Panc1 (cell line): ENCODE results near the gene KTN1. TPM values are rescaled to one million over a fixed set of nuclear protein-coding genes. Genes with fewer than 3 reads are reported as not detected.

Experiments
- ATAC-seq: fragments of 200-7000 bp; cut with Tn5 transposase; 2 replicates; pipeline ENCODE4 v1.9.1; 2020; ENCODE audit warnings: mild to moderate bottlenecking, moderate library complexity
- BruUV-seq: library from RNA; stranded (reverse); fragments of 400-500 nt; replicated peaks from 2 replicates; lab custom pipeline; 2021; lab: Mats Ljungman, UMichigan
- CTCF ChIA-PET: fragments of 300-600 bp; sonication (Branson Sonifier 250); formaldehyde crosslinking; loops from one replicate; lab custom pipeline; 2022; ENCODE audit warnings: antibody characterized with exemption; lab: Charles Lee
- POLR2A ChIA-PET: fragments of 300-600 bp; sonication (Branson Sonifier 250); formaldehyde crosslinking; loops from one replicate; lab custom pipeline; 2022; ENCODE audit warnings: antibody characterized with exemption; lab: Charles Lee
- DNase-seq: peaks from one replicate; pipeline ENCODE4 v3.0.0-alpha.2; 2010; ENCODE audit warnings: low read depth, low spot score
- H3K27ac ChIP-seq: 2 replicates; pipeline ENCODE4 v1.5.1; 2011; ENCODE audit warnings: mild to moderate bottlenecking, low read length, inconsistent platforms
- H3K27me3 ChIP-seq: fragments of 200-500 bp; sonication (Bioruptor generic); 2 replicates; pipeline ENCODE4 v1.6.0; 2014; ENCODE audit warnings: low read length, inconsistent platforms; ENCODE audit not compliant: control insufficient read depth, insufficient read depth
- H3K36me3 ChIP-seq: fragments of 200-500 bp; sonication (Bioruptor generic); 2 replicates; pipeline ENCODE4 v1.5.1; 2014; ENCODE audit warnings: inconsistent platforms, mild to moderate bottlenecking, low read length, moderate library complexity; ENCODE audit not compliant: control insufficient read depth, insufficient read depth
- H3K4me1 ChIP-seq: 2 replicates; pipeline ENCODE4 v1.5.1; 2011; ENCODE audit warnings: inconsistent platforms, mild to moderate bottlenecking, low read length, moderate library complexity; ENCODE audit not compliant: control insufficient read depth, insufficient read depth
- H3K4me3 ChIP-seq, 2 experiments: 2 replicates each; pipeline ENCODE4 v1.5.1; 2011 to 2012; ENCODE audit warnings: low read depth in 2 of 2, low read length in 2 of 2, mild to moderate bottlenecking in 2 of 2, inconsistent platforms in 1 of 2, moderate library complexity in 1 of 2
- H3K9me3 ChIP-seq: fragments of 200-500 bp; sonication (Bioruptor generic); 2 replicates; pipeline ENCODE4 v1.5.1; 2014; ENCODE audit warnings: low read depth, mild to moderate bottlenecking, inconsistent platforms, low read length, moderate library complexity; ENCODE audit not compliant: control insufficient read depth, insufficient read depth
- POLR2AphosphoS5 ChIP-seq: IDR thresholded peaks from 2 replicates; pipeline ENCODE4 v1.6.1; 2012; ENCODE audit warnings: mild to moderate bottlenecking, low read depth, low read length, moderate library complexity
- SIN3A ChIP-seq: IDR thresholded peaks from 2 replicates; pipeline ENCODE4 v1.6.1; 2012; ENCODE audit warnings: low read depth, mild to moderate bottlenecking, low read length, moderate library complexity, borderline replicate concordance; ENCODE audit not compliant: insufficient read depth
- TCF7L2 ChIP-seq: IDR thresholded peaks from 2 replicates; pipeline ENCODE4 v1.6.1; 2011; ENCODE audit warnings: mild to moderate bottlenecking, low read depth, low read length, inconsistent platforms
- in situ Hi-C: cut with HindIII; loops from 2 replicates; pipeline ENCODE4 v1.10.0; 2016; ENCODE audit warnings: low sequenced_read_pairs, low pct_unique_long_range_greater_than_20kb
- intact Hi-C: fragments of 100-400 bp; cut with micrococcal nuclease; formaldehyde crosslinking; loops from one replicate; pipeline ENCODE4 v1.10.0; 2022; ENCODE audit not compliant: unreplicated experiment
- total RNA-seq: library from RNA; stranded (reverse); gene quantifications from one replicate; pipeline ENCODE4 v1.2.1, GENCODE V29; 2021; ENCODE audit not compliant: unreplicated experiment
- TF ChIP-seq, protein P1 (sequence below), 2 experiments: IDR thresholded peaks; 2 replicates each; pipeline ENCODE4 v1.6.1; 2011 to 2012; ENCODE audit warnings: low read depth in 2 of 2, control low read depth in 1 of 2, low read length in 1 of 2, mild to moderate bottlenecking in 1 of 2, moderate library complexity in 1 of 2; ENCODE audit not compliant: insufficient read depth in 1 of 2
- TF ChIP-seq, protein P2 (sequence below): fragments of 450-650 bp; IDR thresholded peaks from 2 replicates; pipeline ENCODE4 v1.5.1; 2017; ENCODE audit warnings: mild to moderate bottlenecking

The KTN1 gene
- total RNA-seq, 1 experiment from 2014 or later: 310 TPM

DNA sequence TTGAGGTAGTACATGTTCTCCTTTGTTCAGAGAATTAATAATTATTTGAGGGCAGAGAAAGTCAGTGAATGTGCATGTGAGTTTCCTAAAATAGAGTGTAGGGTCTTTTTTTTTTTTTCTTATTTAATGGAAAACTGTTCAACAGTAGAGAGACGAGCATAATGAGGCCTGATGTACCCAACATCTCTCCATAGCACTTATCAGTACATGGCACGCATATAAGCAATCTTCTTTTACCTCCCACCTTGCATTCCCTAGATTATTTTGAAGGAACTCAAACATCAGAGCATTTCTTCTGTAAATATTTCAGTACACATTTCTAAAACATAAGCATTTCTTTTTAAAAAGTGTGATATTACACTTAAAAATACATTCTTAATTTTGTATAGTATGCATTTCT, 87.8 kb downstream of the KTN1 start:
- intact Hi-C loops (no loop called here), in situ Hi-C loops (no loop called here)
- ChIA-PET CTCF (no interaction called here), POLR2A (no interaction called here)
- TF ChIP-seq, protein P1, sequence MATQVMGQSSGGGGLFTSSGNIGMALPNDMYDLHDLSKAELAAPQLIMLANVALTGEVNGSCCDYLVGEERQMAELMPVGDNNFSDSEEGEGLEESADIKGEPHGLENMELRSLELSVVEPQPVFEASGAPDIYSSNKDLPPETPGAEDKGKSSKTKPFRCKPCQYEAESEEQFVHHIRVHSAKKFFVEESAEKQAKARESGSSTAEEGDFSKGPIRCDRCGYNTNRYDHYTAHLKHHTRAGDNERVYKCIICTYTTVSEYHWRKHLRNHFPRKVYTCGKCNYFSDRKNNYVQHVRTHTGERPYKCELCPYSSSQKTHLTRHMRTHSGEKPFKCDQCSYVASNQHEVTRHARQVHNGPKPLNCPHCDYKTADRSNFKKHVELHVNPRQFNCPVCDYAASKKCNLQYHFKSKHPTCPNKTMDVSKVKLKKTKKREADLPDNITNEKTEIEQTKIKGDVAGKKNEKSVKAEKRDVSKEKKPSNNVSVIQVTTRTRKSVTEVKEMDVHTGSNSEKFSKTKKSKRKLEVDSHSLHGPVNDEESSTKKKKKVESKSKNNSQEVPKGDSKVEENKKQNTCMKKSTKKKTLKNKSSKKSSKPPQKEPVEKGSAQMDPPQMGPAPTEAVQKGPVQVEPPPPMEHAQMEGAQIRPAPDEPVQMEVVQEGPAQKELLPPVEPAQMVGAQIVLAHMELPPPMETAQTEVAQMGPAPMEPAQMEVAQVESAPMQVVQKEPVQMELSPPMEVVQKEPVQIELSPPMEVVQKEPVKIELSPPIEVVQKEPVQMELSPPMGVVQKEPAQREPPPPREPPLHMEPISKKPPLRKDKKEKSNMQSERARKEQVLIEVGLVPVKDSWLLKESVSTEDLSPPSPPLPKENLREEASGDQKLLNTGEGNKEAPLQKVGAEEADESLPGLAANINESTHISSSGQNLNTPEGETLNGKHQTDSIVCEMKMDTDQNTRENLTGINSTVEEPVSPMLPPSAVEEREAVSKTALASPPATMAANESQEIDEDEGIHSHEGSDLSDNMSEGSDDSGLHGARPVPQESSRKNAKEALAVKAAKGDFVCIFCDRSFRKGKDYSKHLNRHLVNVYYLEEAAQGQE (IDR thresholded peaks at IDR 0.05; ENCODE audit: insufficient read depth in 1 of 2, low read depth in 2 of 2, low read length in 1 of 2): no peak
- TF ChIP-seq POLR2AphosphoS5 (no peak), SIN3A (no peak), TCF7L2 (no peak)
- TF ChIP-seq, protein P2, sequence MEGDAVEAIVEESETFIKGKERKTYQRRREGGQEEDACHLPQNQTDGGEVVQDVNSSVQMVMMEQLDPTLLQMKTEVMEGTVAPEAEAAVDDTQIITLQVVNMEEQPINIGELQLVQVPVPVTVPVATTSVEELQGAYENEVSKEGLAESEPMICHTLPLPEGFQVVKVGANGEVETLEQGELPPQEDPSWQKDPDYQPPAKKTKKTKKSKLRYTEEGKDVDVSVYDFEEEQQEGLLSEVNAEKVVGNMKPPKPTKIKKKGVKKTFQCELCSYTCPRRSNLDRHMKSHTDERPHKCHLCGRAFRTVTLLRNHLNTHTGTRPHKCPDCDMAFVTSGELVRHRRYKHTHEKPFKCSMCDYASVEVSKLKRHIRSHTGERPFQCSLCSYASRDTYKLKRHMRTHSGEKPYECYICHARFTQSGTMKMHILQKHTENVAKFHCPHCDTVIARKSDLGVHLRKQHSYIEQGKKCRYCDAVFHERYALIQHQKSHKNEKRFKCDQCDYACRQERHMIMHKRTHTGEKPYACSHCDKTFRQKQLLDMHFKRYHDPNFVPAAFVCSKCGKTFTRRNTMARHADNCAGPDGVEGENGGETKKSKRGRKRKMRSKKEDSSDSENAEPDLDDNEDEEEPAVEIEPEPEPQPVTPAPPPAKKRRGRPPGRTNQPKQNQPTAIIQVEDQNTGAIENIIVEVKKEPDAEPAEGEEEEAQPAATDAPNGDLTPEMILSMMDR: no peak
- H3K9me3 ChIP-seq: no peaks in the 10 kb centered on the region
- ATAC-seq: no peak
- H3K4me1 ChIP-seq: no peaks in the 10 kb centered on the region; the same call in 1 of the 2 replicates
- no peak overlapping the region for H3K4me3 ChIP-seq
- no TSS peak for BruUV-seq
- H3K36me3 ChIP-seq: peaks cover 70% of the 10 kb centered on the region
- no peak for DNase-seq
- H3K27ac ChIP-seq: no peak overlapping the region
- no peaks in the 10 kb centered on the region for H3K27me3 ChIP-seq

DNA sequence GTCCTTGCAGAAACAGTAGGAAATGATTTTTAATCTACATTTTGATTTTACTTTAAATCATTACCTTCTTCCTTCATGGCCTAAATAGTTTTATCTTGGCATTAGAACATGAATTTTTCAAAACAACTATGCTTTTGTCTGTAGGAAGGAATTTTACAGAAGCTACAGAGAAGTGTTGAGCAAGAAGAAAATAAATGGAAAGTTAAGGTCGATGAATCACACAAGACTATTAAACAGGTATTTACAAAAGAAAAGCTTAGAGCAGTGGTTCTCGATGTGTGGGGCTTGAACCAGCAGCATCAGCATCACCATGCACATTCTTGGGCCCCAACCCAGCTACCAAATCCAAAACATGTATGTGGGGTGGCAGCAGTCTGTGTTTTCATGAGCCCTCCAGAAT, 91.6 kb downstream of the KTN1 start:
- CTCF ChIA-PET: no interaction called here
- no TSS peak for BruUV-seq
- DNase-seq (no peak), ATAC-seq (no peak)
- Histone ChIP-seq H3K27ac (no peak overlapping the region), H3K4me3 (no peak overlapping the region), H3K9me3 (no peaks in the 10 kb centered on the region), H3K36me3 (peaks cover 72% of the 10 kb centered on the region), H3K4me1 (no peaks in the 10 kb centered on the region), H3K27me3 (no peaks in the 10 kb centered on the region)
- TF ChIP-seq SIN3A: no peak
- no peak for TF ChIP-seq POLR2AphosphoS5
- TF ChIP-seq, protein P2: no peak
- no peak for TF ChIP-seq TCF7L2
- TF ChIP-seq, protein P1 (IDR thresholded peaks at IDR 0.05; ENCODE audit: insufficient read depth in 1 of 2, low read depth in 2 of 2, low read length in 1 of 2): no peak
- POLR2A ChIA-PET: no interaction called here
- intact Hi-C loops (no loop called here), in situ Hi-C loops (no loop called here)
